ENCODE results near the gene PTPN7.

DNA sequence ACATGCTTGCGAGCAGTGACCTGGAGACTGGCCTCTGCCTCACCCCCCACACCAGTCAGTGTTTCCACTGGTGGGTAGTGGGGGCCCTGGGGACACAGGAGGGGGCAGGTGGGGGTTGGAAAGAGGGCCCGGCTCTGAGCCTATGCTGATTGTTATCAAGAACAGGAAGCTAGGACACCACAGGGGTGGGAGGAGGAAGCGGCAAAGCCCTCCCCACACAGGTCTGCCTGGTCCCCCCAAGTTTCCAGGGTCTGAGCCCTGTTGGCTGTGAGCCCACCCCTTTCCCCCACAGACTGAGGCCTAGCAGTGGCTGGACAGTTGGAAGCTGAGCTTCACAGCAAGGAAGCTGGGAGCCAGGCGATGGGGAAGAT is 1.6 kb upstream of the PTPN7 start:
- TF ChIP-seq RXRA (IDR thresholded peaks at IDR 0.05), result no peak
- TF ChIP-seq, protein P1, sequence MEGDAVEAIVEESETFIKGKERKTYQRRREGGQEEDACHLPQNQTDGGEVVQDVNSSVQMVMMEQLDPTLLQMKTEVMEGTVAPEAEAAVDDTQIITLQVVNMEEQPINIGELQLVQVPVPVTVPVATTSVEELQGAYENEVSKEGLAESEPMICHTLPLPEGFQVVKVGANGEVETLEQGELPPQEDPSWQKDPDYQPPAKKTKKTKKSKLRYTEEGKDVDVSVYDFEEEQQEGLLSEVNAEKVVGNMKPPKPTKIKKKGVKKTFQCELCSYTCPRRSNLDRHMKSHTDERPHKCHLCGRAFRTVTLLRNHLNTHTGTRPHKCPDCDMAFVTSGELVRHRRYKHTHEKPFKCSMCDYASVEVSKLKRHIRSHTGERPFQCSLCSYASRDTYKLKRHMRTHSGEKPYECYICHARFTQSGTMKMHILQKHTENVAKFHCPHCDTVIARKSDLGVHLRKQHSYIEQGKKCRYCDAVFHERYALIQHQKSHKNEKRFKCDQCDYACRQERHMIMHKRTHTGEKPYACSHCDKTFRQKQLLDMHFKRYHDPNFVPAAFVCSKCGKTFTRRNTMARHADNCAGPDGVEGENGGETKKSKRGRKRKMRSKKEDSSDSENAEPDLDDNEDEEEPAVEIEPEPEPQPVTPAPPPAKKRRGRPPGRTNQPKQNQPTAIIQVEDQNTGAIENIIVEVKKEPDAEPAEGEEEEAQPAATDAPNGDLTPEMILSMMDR (IDR thresholded peaks at IDR 0.05; ENCODE audit: low read depth, low read length, missing input control), result no peak

Measured in liver (tissue), 3 donors.